HL-60 (cell line): ENCODE results near the gene GJA5.

Source experiments
- DNase-seq, 2 experiments: peaks; one replicate each; pipeline ENCODE4 v3.0.0-alpha.2; 2010 to 2020; ENCODE audit warnings: low read depth in 1 of 2, low spot score in 1 of 2
- H3K27ac ChIP-seq: fragments of 250-450 bp; sonication (Bioruptor Pico); replicated peaks from 2 replicates; pipeline ENCODE4 v1.5.1; 2020; ENCODE audit warnings: mild to moderate bottlenecking, moderate library complexity
- H3K27me3 ChIP-seq: fragments of 250-450 bp; sonication (Bioruptor Pico); 2 replicates; pipeline ENCODE4 v1.5.1; 2021; ENCODE audit warnings: mild to moderate bottlenecking, moderate library complexity; ENCODE audit not compliant: insufficient read depth, poor library complexity, severe bottlenecking
- H3K4me3 ChIP-seq: replicated peaks from 2 replicates; pipeline ENCODE4 v1.5.1; 2011; ENCODE audit warnings: mild to moderate bottlenecking, control low read depth, low read length; ENCODE audit not compliant: insufficient read depth
- CTCF ChIP-seq: IDR thresholded peaks from one replicate; pipeline ENCODE4 v1.5.1; 2011; ENCODE audit warnings: low read length, control low read depth, inconsistent platforms; ENCODE audit not compliant: insufficient read depth
- GABPA ChIP-seq: IDR thresholded peaks from 2 replicates; pipeline ENCODE4 v1.6.1; 2012; ENCODE audit warnings: low read depth
- POLR2AphosphoS5 ChIP-seq: IDR thresholded peaks from 2 replicates; pipeline ENCODE4 v1.6.1; 2012; ENCODE audit warnings: low read depth
- REST ChIP-seq: IDR thresholded peaks from 2 replicates; pipeline ENCODE4 v1.6.1; 2012; ENCODE audit warnings: low read depth; ENCODE audit not compliant: insufficient replicate concordance
- SPI1 ChIP-seq: IDR thresholded peaks from 2 replicates; pipeline ENCODE4 v1.6.1; 2012; ENCODE audit warnings: low read depth, mild to moderate bottlenecking, borderline replicate concordance

GJA5 gene

GRCh38 chr1:147729315-147729714 is 31.1 kb downstream of the GJA5 start:
- H3K4me3 ChIP-seq, result no peak overlapping the region
- DNase-seq, result no peak
- no peak for TF ChIP-seq REST
- TF ChIP-seq SPI1, result no peak
- no peak for TF ChIP-seq POLR2AphosphoS5
- TF ChIP-seq GABPA, result no peak
- no peak for TF ChIP-seq CTCF
- H3K27ac ChIP-seq, result no peak overlapping the region
- peaks cover 5% of the 10 kb centered on the region for H3K27me3 ChIP-seq

GRCh38 chr1:147726168-147726567 is 34.2 kb downstream of the GJA5 start:
- no peak for TF ChIP-seq POLR2AphosphoS5
- TF ChIP-seq SPI1, result no peak
- no peak for TF ChIP-seq CTCF
- TF ChIP-seq REST, result no peak
- TF ChIP-seq GABPA, result no peak
- no peak for DNase-seq
- Histone ChIP-seq H3K27me3 (peaks cover 8% of the 10 kb centered on the region), H3K27ac (no peak overlapping the region), H3K4me3 (no peak overlapping the region)

GRCh38 chr1:147725685-147726084 is 34.7 kb downstream of the GJA5 start:
- H3K27me3 ChIP-seq, result peaks cover 6% of the 10 kb centered on the region
- H3K27ac ChIP-seq, result no peak overlapping the region
- H3K4me3 ChIP-seq, result no peak overlapping the region
- DNase-seq, result no peak
- TF ChIP-seq REST (no peak), POLR2AphosphoS5 (no peak), GABPA (no peak), SPI1 (no peak), CTCF (no peak)
